ENCODE data around the gene MN1.

Gene MN1

DNA sequence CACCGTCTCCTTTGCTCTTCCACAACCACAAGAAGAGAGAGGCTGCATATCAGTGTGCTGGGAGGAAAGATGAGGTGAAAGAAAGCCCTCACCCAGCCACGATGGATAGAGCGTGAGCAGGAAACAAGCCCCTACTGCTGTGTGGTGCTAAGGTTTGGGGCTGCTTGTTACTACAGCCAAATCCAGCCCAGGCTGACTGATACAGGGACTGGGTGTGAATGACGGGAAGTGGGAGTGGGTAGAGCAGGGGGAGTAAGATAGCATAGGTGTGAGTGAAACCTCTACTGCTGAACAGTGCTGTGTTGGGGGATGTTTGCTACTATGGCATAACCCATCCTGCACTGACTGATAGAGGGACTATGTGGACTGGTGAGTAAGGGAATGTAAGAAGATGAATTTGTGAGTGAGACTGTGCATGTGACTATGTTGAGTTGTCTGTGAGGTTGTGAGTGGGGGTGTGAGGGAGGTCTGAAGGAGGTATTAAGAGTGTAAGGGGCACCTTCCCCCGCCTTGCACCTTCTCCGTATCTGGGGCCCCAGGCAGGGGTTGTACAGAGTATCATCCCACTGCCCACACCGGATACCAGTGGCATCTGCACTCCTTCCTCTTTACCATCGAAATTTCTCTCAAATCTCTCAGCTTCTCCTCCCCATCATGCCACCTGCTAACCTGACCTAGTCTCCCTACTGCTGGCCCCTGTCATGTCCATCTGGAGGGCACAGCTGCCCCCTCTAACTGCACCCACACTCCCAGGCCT, 91.5 kb downstream of the MN1 start:
- Histone ChIP-seq H3K4ac (ENCODE audit: low read depth, low read length) (no peak overlapping the region), H2BK120ac (ENCODE audit: low read depth, low read length) (no peak overlapping the region), H3K4me3 (ENCODE audit: low read length) (no peak overlapping the region), H3K79me1 (ENCODE audit: low read length) (peaks cover 5% of the 10 kb centered on the region), H4K8ac (ENCODE audit: low read depth, low read length) (no peak overlapping the region), H2BK5ac (ENCODE audit: low read length) (no peak overlapping the region), H3K4me1 (ENCODE audit: control insufficient read depth, low read depth, low read length) (no peaks in the 10 kb centered on the region), H3K36me3 (ENCODE audit: control insufficient read depth, insufficient read depth, low read length) (no peaks in the 10 kb centered on the region), H3K18ac (ENCODE audit: low read length) (no peak overlapping the region), H2AK5ac (ENCODE audit: low read length) (no peak overlapping the region), H3K79me2 (ENCODE audit: control insufficient read depth, insufficient read depth, low read length) (no peaks in the 10 kb centered on the region), H4K5ac (ENCODE audit: low read length) (no peak overlapping the region), H3K4me2 (ENCODE audit: low read length) (no peak overlapping the region), H3K23ac (ENCODE audit: low read length) (no peak overlapping the region), H3K27me3 (ENCODE audit: insufficient read depth, low read length, poor library complexity) (no peaks in the 10 kb centered on the region), H3K27ac (ENCODE audit: low read depth, low read length) (no peak overlapping the region), H2BK15ac (replicated peaks; ENCODE audit: low read depth) (no peak overlapping the region), H3K9ac (ENCODE audit: low read length) (no peak overlapping the region), H3K56ac (ENCODE audit: low read length) (no peak overlapping the region)
- DNase-seq, result no peak
- no CpG with 5 or more reads among the region's 8 CpGs for WGBS (ENCODE audit: extremely low coverage, insufficient coverage, low lambda C conversion rate)

DNA sequence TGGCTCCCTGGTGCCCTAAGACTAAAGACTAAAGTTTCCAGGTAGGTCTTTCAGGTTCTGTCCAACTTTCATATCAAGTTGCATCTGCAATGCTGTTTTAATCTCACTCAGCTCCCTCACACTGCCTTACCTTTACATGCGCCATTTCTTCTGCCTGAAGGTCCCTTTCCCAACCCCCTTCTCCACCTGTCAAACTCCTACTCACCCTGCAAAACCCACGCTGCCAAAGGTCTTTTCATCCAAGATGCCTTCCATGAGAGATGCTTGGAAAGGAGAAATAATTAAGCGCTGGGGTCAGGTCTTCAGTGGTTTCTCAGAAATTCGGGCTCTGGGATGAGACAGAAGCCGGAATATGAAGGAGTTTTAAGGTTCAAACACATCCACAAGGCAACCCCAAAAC, 95.1 kb downstream of the MN1 start:
- no peak for DNase-seq
- no peak overlapping the region for H2BK15ac ChIP-seq (replicated peaks; ENCODE audit: low read depth)
- no peaks in the 10 kb centered on the region for H3K4me1 ChIP-seq (ENCODE audit: control insufficient read depth, low read depth, low read length)
- H3K36me3 ChIP-seq (ENCODE audit: control insufficient read depth, insufficient read depth, low read length), result no peaks in the 10 kb centered on the region
- H4K8ac ChIP-seq (ENCODE audit: low read depth, low read length), result no peak overlapping the region
- H2AK5ac ChIP-seq (ENCODE audit: low read length), result no peak overlapping the region
- H3K56ac ChIP-seq (ENCODE audit: low read length), result no peak overlapping the region
- H3K4ac ChIP-seq (ENCODE audit: low read depth, low read length), result no peak overlapping the region
- H2BK5ac ChIP-seq (ENCODE audit: low read length), result no peak overlapping the region
- WGBS (ENCODE audit: extremely low coverage, insufficient coverage, low lambda C conversion rate), result no CpG with 5 or more reads among the region's 5 CpGs
- H3K79me2 ChIP-seq (ENCODE audit: control insufficient read depth, insufficient read depth, low read length), result no peaks in the 10 kb centered on the region
- H4K5ac ChIP-seq (ENCODE audit: low read length), result no peak overlapping the region
- H3K79me1 ChIP-seq (ENCODE audit: low read length), result peaks cover 5% of the 10 kb centered on the region
- H2BK120ac ChIP-seq (ENCODE audit: low read depth, low read length), result no peak overlapping the region
- no peak overlapping the region for H3K4me2 ChIP-seq (ENCODE audit: low read length)
- H3K27ac ChIP-seq (ENCODE audit: low read depth, low read length), result no peak overlapping the region
- no peak overlapping the region for H3K9ac ChIP-seq (ENCODE audit: low read length)
- no peak overlapping the region for H3K4me3 ChIP-seq (ENCODE audit: low read length)
- no peaks in the 10 kb centered on the region for H3K27me3 ChIP-seq (ENCODE audit: insufficient read depth, low read length, poor library complexity)
- no peak overlapping the region for H3K23ac ChIP-seq (ENCODE audit: low read length)
- no peak overlapping the region for H3K18ac ChIP-seq (ENCODE audit: low read length)

DNA sequence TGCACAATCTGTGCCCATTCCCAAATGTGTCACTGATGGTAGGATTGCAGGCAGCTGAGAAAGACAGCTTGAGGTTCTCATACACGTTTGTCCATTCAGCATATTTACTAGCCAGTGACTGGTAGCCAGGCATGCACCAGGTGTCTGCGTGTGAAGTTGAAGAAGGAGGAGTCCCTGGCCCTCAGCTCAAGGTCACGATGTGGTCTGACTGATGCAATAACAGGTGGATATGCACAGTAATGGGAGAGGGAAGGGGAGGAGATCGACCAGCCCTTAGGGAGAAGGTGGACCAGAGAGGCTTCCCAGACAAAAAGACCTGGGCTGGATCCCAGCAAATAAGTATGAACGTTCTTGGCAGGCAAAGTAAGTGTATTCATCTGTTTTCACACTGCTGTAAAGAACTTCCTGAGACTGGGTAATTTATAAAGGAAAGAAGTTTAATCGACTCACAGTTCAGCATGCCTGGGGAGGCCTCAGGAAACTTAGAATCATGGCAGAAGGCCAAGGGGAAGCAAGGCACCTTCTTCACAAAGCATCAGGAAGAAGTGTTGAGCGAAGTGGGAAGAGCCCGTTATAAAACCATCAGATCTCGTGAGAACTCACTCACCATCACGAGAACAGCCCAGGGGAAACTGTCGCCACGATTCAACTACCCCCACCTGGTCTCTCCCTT, 96.0 kb downstream of the MN1 start:
- Histone ChIP-seq H2BK5ac (ENCODE audit: low read length) (no peak overlapping the region), H4K5ac (ENCODE audit: low read length) (no peak overlapping the region), H3K27ac (ENCODE audit: low read depth, low read length) (no peak overlapping the region), H3K4me1 (ENCODE audit: control insufficient read depth, low read depth, low read length) (no peaks in the 10 kb centered on the region), H3K79me1 (ENCODE audit: low read length) (peaks cover 5% of the 10 kb centered on the region), H3K4ac (ENCODE audit: low read depth, low read length) (no peak overlapping the region), H2BK15ac (replicated peaks; ENCODE audit: low read depth) (no peak overlapping the region), H3K9ac (ENCODE audit: low read length) (no peak overlapping the region), H3K27me3 (ENCODE audit: insufficient read depth, low read length, poor library complexity) (no peaks in the 10 kb centered on the region), H3K4me3 (ENCODE audit: low read length) (no peak overlapping the region), H3K4me2 (ENCODE audit: low read length) (no peak overlapping the region), H3K18ac (ENCODE audit: low read length) (no peak overlapping the region), H2BK120ac (ENCODE audit: low read depth, low read length) (no peak overlapping the region), H4K8ac (ENCODE audit: low read depth, low read length) (no peak overlapping the region), H3K79me2 (ENCODE audit: control insufficient read depth, insufficient read depth, low read length) (no peaks in the 10 kb centered on the region), H3K36me3 (ENCODE audit: control insufficient read depth, insufficient read depth, low read length) (no peaks in the 10 kb centered on the region), H3K23ac (ENCODE audit: low read length) (no peak overlapping the region), H2AK5ac (ENCODE audit: low read length) (no peak overlapping the region), H3K56ac (ENCODE audit: low read length) (no peak overlapping the region)
- no CpG with 5 or more reads among the region's 12 CpGs for WGBS (ENCODE audit: extremely low coverage, insufficient coverage, low lambda C conversion rate)
- DNase-seq, result no peak

DNA sequence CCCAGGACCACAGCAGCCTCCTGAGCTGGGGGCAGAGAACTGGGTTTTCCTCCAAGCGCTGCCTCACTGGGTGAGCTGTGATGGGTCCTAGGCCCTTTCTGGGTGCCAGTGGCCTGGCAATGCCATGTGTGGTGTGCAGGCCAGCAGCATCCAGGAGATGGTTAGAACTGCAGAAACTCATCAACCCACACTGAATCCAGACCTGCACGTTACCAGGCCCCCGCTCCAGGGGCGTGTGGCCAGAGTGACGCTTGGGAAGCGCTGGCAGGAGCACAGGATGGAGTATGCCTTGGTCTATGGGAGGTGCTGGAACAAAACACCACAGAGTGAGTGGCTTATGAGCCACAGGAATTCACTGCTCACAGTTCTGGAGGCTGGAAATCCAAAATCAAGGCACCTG, 97.0 kb downstream of the MN1 start:
- WGBS (ENCODE audit: extremely low coverage, insufficient coverage, low lambda C conversion rate), result no CpG with 5 or more reads among the region's 6 CpGs
- Histone ChIP-seq H2BK15ac (replicated peaks; ENCODE audit: low read depth) (no peak overlapping the region), H3K9ac (ENCODE audit: low read length) (no peak overlapping the region), H3K18ac (ENCODE audit: low read length) (no peak overlapping the region), H3K79me2 (ENCODE audit: control insufficient read depth, insufficient read depth, low read length) (no peaks in the 10 kb centered on the region), H4K5ac (ENCODE audit: low read length) (no peak overlapping the region), H3K4me1 (ENCODE audit: control insufficient read depth, low read depth, low read length) (no peaks in the 10 kb centered on the region), H2BK5ac (ENCODE audit: low read length) (no peak overlapping the region), H3K27ac (ENCODE audit: low read depth, low read length) (no peak overlapping the region), H2BK120ac (ENCODE audit: low read depth, low read length) (no peak overlapping the region), H3K4me3 (ENCODE audit: low read length) (no peak overlapping the region), H3K4ac (ENCODE audit: low read depth, low read length) (no peak overlapping the region), H3K23ac (ENCODE audit: low read length) (no peak overlapping the region), H3K27me3 (ENCODE audit: insufficient read depth, low read length, poor library complexity) (no peaks in the 10 kb centered on the region), H3K4me2 (ENCODE audit: low read length) (no peak overlapping the region), H3K79me1 (ENCODE audit: low read length) (peaks cover 5% of the 10 kb centered on the region), H3K56ac (ENCODE audit: low read length) (no peak overlapping the region), H4K8ac (ENCODE audit: low read depth, low read length) (no peak overlapping the region), H2AK5ac (ENCODE audit: low read length) (no peak overlapping the region), H3K36me3 (ENCODE audit: control insufficient read depth, insufficient read depth, low read length) (no peaks in the 10 kb centered on the region)
- DNase-seq, result no peak

DNA sequence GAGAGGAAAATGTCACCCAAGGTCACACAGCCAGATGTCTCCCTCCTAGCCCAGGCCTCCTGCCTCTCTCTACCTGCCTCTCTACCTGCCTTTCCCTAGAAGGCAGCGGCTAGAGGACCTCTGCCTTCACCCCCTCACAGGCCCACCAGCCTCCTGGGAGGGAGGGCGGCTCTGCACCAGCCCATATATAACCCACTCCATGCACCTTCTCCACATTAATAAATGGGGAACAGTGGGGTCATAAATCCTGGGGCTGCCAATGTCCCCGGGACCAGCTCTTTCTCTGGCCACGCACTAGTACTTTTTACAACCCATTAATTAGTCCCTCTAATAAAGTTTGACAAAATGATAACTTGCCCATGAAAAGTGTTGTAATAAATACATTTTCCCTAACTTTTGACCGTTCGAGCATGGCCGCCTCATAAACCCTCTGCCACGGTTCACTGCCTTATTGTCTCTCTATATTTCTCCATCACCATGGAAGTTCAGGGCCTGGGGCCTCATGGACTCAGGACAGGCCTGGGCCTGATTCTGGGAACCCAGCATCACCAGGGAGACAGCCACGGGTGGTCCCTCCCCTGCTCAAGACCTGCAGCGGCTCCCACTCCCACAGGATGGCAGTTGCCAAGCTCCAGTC, 102.1 kb downstream of the MN1 start:
- H3K4me3 ChIP-seq (ENCODE audit: low read length), result no peak overlapping the region
- no peak overlapping the region for H3K27ac ChIP-seq (ENCODE audit: low read depth, low read length)
- H3K79me2 ChIP-seq (ENCODE audit: control insufficient read depth, insufficient read depth, low read length), result no peaks in the 10 kb centered on the region
- H4K8ac ChIP-seq (ENCODE audit: low read depth, low read length), result no peak overlapping the region
- H3K9ac ChIP-seq (ENCODE audit: low read length), result no peak overlapping the region
- no peak overlapping the region for H2BK5ac ChIP-seq (ENCODE audit: low read length)
- no CpG with 5 or more reads among the region's 10 CpGs for WGBS (ENCODE audit: extremely low coverage, insufficient coverage, low lambda C conversion rate)
- no peak for DNase-seq
- H3K18ac ChIP-seq (ENCODE audit: low read length), result no peak overlapping the region
- H3K4ac ChIP-seq (ENCODE audit: low read depth, low read length), result no peak overlapping the region
- H2BK15ac ChIP-seq (replicated peaks; ENCODE audit: low read depth), result no peak overlapping the region
- no peaks in the 10 kb centered on the region for H3K4me1 ChIP-seq (ENCODE audit: control insufficient read depth, low read depth, low read length)
- H3K79me1 ChIP-seq (ENCODE audit: low read length), result peaks cover 1% of the 10 kb centered on the region
- no peak overlapping the region for H3K4me2 ChIP-seq (ENCODE audit: low read length)
- H4K5ac ChIP-seq (ENCODE audit: low read length), result no peak overlapping the region
- H3K36me3 ChIP-seq (ENCODE audit: control insufficient read depth, insufficient read depth, low read length), result no peaks in the 10 kb centered on the region
- H3K23ac ChIP-seq (ENCODE audit: low read length), result no peak overlapping the region
- no peaks in the 10 kb centered on the region for H3K27me3 ChIP-seq (ENCODE audit: insufficient read depth, low read length, poor library complexity)
- H3K56ac ChIP-seq (ENCODE audit: low read length), result no peak overlapping the region
- H2AK5ac ChIP-seq (ENCODE audit: low read length), result no peak overlapping the region
- H2BK120ac ChIP-seq (ENCODE audit: low read depth, low read length), result no peak overlapping the region
